ENCODE measurements around the gene DUSP14. TPM values are rescaled to one million over a fixed set of nuclear protein-coding genes. Genes with fewer than 3 reads are reported as not detected.

Gene DUSP14
- total and polyA plus RNA-seq, 2 of the 8 experiments (the other 6 are each of a cell fraction or from before 2014, with no cell fraction given), result 22.1 to 37.9 TPM

GRCh38 chr17:37558299-37558698 lies 68.6 kb downstream of the DUSP14 start:
- H2BK20ac ChIP-seq (ENCODE audit: low read length), result no peak overlapping the region
- H4K5ac ChIP-seq (ENCODE audit: insufficient read length, low read depth, low read length), result no peak overlapping the region
- no peak overlapping the region for H4K91ac ChIP-seq (replicated peaks; ENCODE audit: insufficient read length, low read length)
- H3K27me3 ChIP-seq (replicated peaks in 1 of 4; ENCODE audit: control insufficient read depth in 3 of 4, extremely low read depth in 1 of 4, insufficient read depth in 3 of 4, low read length in 3 of 4), result no peaks in the 10 kb centered on the region
- H3K56ac ChIP-seq (replicated peaks; ENCODE audit: insufficient read length, low read depth, low read length), result no peak overlapping the region
- peaks cover 2 to 9% (median 7%) of the 10 kb centered on the region in 4 experiments for H3K36me3 ChIP-seq (ENCODE audit: control insufficient read depth in 2 of 4, insufficient read depth in 4 of 4, low read length in 3 of 4)
- no peak overlapping the region for H2AFZ ChIP-seq (ENCODE audit: low read length)
- H2BK12ac ChIP-seq (ENCODE audit: low read depth, low read length), result no peak overlapping the region
- H3K23ac ChIP-seq (ENCODE audit: insufficient read length), result no peak overlapping the region
- no peaks in the 10 kb centered on the region for H3K79me2 ChIP-seq (ENCODE audit: control insufficient read depth in 1 of 2, insufficient read depth in 2 of 2, low read length in 2 of 2)
- DNase-seq (ENCODE audit: low read depth in 1 of 2, low spot score in 2 of 2) (no peak), FAIRE-seq (no peak)
- H3K9ac ChIP-seq (replicated peaks in 1 of 4; ENCODE audit: extremely low read depth in 1 of 4, low read depth in 3 of 4, low read length in 3 of 4), result no peak overlapping the region
- POLR2A ChIA-PET (ENCODE audit: partially characterized antibody), result no interaction called here
- H4K20me1 ChIP-seq (replicated peaks in 1 of 2; ENCODE audit: control insufficient read depth in 1 of 2, insufficient read depth in 2 of 2, low read length in 2 of 2), result peaks cover 0 to 1% of the 10 kb centered on the region in 2 experiments
- H3K4me1 ChIP-seq (replicated peaks in 1 of 4; ENCODE audit: control insufficient read depth in 3 of 4, insufficient read depth in 4 of 4, low read length in 3 of 4), result peaks cover 0 to 8% (median 4%) of the 10 kb centered on the region in 4 experiments; a peak in 3 of 7 replicates
- H2BK120ac ChIP-seq (replicated peaks; ENCODE audit: low read depth, low read length), result no peak overlapping the region
- H2AK5ac ChIP-seq (ENCODE audit: low read depth, low read length), result no peak overlapping the region
- no peak overlapping the region for H2BK15ac ChIP-seq (ENCODE audit: low read length)
- H3K27ac ChIP-seq (ENCODE audit: low read depth, low read length), result no peak overlapping the region
- no peaks in the 10 kb centered on the region for H3K79me1 ChIP-seq (ENCODE audit: low read depth, low read length)
- H3K23me2 ChIP-seq (ENCODE audit: low read depth, low read length), result no peaks in the 10 kb centered on the region
- H3K14ac ChIP-seq (ENCODE audit: insufficient read length), result no peak overlapping the region
- no peaks in the 10 kb centered on the region for H3K9me3 ChIP-seq (ENCODE audit: insufficient read depth in 2 of 2, low read depth in 1 of 2, low read length in 1 of 2)
- CTCF ChIA-PET (ENCODE audit: partially characterized antibody), result interaction anchor here (2.6 to 5.0 kb wide), 2 partner anchors 12 to 31 kb away, joined by 18 to 19 read pairs; no protein-coding TSS in a partner anchor
- no peak overlapping the region for H3K4ac ChIP-seq (replicated peaks; ENCODE audit: insufficient read length, low read depth, low read length)
- H4K8ac ChIP-seq (ENCODE audit: extremely low read depth, insufficient read depth, low read length), result no peak overlapping the region
- no peak overlapping the region for H3K4me3 ChIP-seq (ENCODE audit: extremely low read depth in 1 of 4, insufficient read depth in 2 of 4, low read depth in 3 of 4, low read length in 4 of 4)
- H3K18ac ChIP-seq (ENCODE audit: extremely low read depth, low read length), result no peak overlapping the region
- H2BK5ac ChIP-seq (ENCODE audit: low read depth, low read length), result no peak overlapping the region
- WGBS, 2 experiments (ENCODE audit: extremely low coverage in 1 of 2, insufficient coverage in 1 of 2, insufficient read length in 1 of 2, insufficient replicate concordance in 2 of 2, low coverage in 1 of 2, low lambda C conversion rate in 2 of 2, missing lambda C conversion rate in 1 of 2), result 85% methylated on average over 2 of the region's 2 CpGs; no CpG with 5 or more reads in 1 of the 2 experiments
- no peak overlapping the region for H3K4me2 ChIP-seq (ENCODE audit: insufficient read depth in 1 of 2, low read depth in 2 of 2, low read length in 2 of 2)
- TF ChIP-seq ATF2 (IDR thresholded peaks at IDR 0.05; ENCODE audit: low read length), result no peak
- TF ChIP-seq SIX5 (IDR thresholded peaks at IDR 0.05; ENCODE audit: low read depth, low read length), result no peak
- no peak for TF ChIP-seq JUN (IDR thresholded peaks at IDR 0.05; ENCODE audit: low read depth, low read length)
- TF ChIP-seq CTCF (IDR thresholded peaks at IDR 0.05; ENCODE audit: control extremely low read depth in 1 of 3, insufficient read depth in 1 of 3, low read depth in 1 of 3, low read length in 3 of 3), result no peak
- TF ChIP-seq CREB1 (IDR thresholded peaks at IDR 0.05), result no peak
- TF ChIP-seq EGR1 (IDR thresholded peaks at IDR 0.05; ENCODE audit: borderline replicate concordance, low read depth, low read length), result no peak
- TF ChIP-seq RAD21 (IDR thresholded peaks at IDR 0.05 in 1 of 2, conservative IDR thresholded peaks at IDR 0.05 in 1 of 2; ENCODE audit: low read depth in 2 of 2, low read length in 2 of 2), result no peak
- TF ChIP-seq TCF12 (IDR thresholded peaks at IDR 0.05; ENCODE audit: low read depth, low read length), result no peak
- TF ChIP-seq RNF2 (IDR thresholded peaks at IDR 0.05; ENCODE audit: borderline replicate concordance, low read depth, low read length, missing control alignments, poor library complexity, severe bottlenecking), result no peak
